Esophagus (tissue), 2 donors: Measurements from ENCODE around the gene MFSD6L. TPM values are rescaled to one million over a fixed set of nuclear protein-coding genes. Genes with fewer than 3 reads are reported as not detected.

Experiments
- H3K27ac ChIP-seq, 2 donors: one replicate each; pipeline ENCODE4 v1.5.1; 2013; ENCODE audit warnings: low read depth in 2 of 2, mild to moderate bottlenecking in 2 of 2, inconsistent platforms in 1 of 2, low read length in 1 of 2, moderate library complexity in 1 of 2
- H3K27me3 ChIP-seq, 2 donors: one replicate each; pipeline ENCODE4 v1.6.1; 2013; ENCODE audit warnings: low read length in 2 of 2, control low read depth in 1 of 2, mild to moderate bottlenecking in 1 of 2; ENCODE audit not compliant: insufficient read depth in 2 of 2, control insufficient read depth in 1 of 2
- H3K36me3 ChIP-seq, 2 donors: one replicate each; pipeline ENCODE4 v1.6.1; 2013; ENCODE audit warnings: low read length in 1 of 2; ENCODE audit not compliant: control insufficient read depth in 2 of 2, insufficient read depth in 2 of 2
- H3K4me1 ChIP-seq, 2 donors: one replicate each; pipeline ENCODE4 v1.6.1; 2013; ENCODE audit warnings: low read length in 1 of 2; ENCODE audit not compliant: control insufficient read depth in 2 of 2, insufficient read depth in 2 of 2
- H3K4me3 ChIP-seq, 2 donors: one replicate each; pipeline ENCODE4 v1.5.1; 2013; ENCODE audit warnings: low read length in 2 of 2, mild to moderate bottlenecking in 2 of 2, low read depth in 1 of 2, moderate library complexity in 1 of 2
- H3K9me3 ChIP-seq, 2 donors: one replicate each; pipeline ENCODE4 v1.6.1; 2013; ENCODE audit warnings: mild to moderate bottlenecking in 2 of 2, low read depth in 1 of 2, low read length in 1 of 2, moderate library complexity in 1 of 2; ENCODE audit not compliant: control insufficient read depth in 2 of 2, insufficient read depth in 1 of 2
- WGBS, 2 donors: extraction: QIAGEN DNeasy Blood & Tissue Kit; methylation state at CpG; one replicate each; pipeline ENCODE4 v1.1.7; 2013; 5-methylcytosine and 5-hydroxymethylcytosine counted together
- polyA plus RNA-seq, 2 donors: library from polyadenylated mRNA; stranded (reverse); fragments of 200-250 nt; gene quantifications; one replicate each; pipeline ENCODE4 v1.2.3, GENCODE V29; 2013
- donor health status: healthy with polysubstance abuse.
- donor health status: Bipolar disorder and iron deficiency.

Gene MFSD6L
- polyA plus RNA-seq, 2 donors: 0.24 to 0.75 TPM

DNA sequence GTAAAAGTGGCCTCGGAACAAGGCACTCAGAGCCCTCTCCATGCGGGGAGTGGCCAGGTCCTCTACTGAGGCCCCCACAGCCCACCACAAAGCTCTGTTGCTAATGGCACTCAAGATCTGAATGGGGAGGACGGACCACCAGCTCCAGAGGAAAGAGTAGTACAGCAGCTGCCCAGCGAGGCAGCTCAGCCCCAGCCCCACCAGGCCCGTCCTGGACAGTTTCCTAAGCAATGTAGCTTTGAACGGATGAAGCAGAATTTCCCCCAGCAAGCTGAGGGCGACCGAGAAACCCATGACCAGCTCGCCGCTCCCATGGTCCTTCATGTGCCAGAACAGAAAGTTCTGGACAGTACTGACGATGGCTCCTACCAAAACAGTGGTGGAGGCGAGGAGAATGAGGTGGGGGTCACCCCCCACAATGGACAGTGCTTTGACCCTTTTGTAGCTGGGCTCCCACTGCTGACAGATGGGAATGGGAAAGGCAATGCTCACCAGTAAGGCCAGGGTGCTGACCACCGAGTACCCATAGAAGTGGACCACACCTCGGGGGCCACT, 1.5 kb downstream of the MFSD6L start:
- peaks cover 0 to 2% of the 10 kb centered on the region in 2 donors for H3K36me3 ChIP-seq
- no peak overlapping the region for H3K4me3 ChIP-seq
- no peaks in the 10 kb centered on the region for H3K27me3 ChIP-seq
- H3K27ac ChIP-seq: no peak overlapping the region
- H3K9me3 ChIP-seq: peaks cover 0 to 3% of the 10 kb centered on the region in 2 donors
- 87 to 88% methylated on average over 14 of the region's 14 CpGs for WGBS, 2 donors
- peaks cover 0 to 4% of the 10 kb centered on the region in 2 donors for H3K4me1 ChIP-seq

DNA sequence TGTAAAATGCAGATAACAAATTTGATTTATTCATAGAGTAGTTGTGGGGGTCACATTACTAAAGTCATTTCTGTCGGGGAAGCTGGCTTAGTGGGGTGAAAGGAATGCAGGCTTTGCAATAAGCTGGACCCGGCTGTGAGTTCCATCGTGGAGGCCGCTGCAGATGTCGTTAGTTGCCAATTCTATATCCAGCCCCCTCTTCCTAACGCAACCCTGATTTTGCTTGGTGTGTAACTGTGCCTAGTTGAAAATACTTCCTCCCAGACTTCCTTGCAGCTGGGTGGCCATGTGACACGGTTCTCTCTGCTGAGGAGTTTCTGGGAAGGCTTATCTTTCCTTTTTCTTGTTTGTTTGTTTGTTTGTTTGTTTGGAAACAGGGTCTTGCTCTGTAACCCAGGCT, 4.5 kb downstream of the MFSD6L start:
- Histone ChIP-seq H3K27me3 (no peaks in the 10 kb centered on the region), H3K4me1 (peaks cover 0 to 4% of the 10 kb centered on the region in 2 donors), H3K27ac (no peak overlapping the region), H3K9me3 (peaks cover 0 to 3% of the 10 kb centered on the region in 2 donors), H3K36me3 (peaks cover 0 to 2% of the 10 kb centered on the region in 2 donors), H3K4me3 (no peak overlapping the region)
- WGBS, 2 donors: 58 to 70% methylated on average over 7 of the region's 7 CpGs

DNA sequence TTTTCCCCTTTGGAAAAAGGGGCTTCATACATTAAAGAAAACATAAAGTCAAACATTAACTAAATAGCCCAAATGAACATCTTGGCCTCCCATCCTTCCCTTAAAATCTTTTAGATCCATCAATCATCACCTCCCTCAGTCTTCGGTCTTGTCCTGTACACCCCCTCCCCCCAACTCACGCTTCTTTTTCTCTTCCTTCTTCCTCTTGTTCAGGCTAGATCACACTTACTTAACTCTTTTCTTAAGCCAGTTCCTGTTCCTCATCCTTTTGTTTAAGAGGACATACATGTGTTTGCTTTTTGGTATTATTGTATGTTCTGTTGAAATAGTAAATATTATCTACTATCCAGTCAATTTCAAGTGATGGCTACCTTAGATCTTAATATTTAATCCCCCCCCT, 5.5 kb downstream of the MFSD6L start:
- Histone ChIP-seq H3K4me1 (no peaks in the 10 kb centered on the region), H3K27ac (no peak overlapping the region), H3K9me3 (peaks cover 0 to 3% of the 10 kb centered on the region in 2 donors), H3K4me3 (no peak overlapping the region), H3K27me3 (no peaks in the 10 kb centered on the region), H3K36me3 (peaks cover 0 to 2% of the 10 kb centered on the region in 2 donors)
- 47 to 48% methylated on average over 2 of the region's 2 CpGs for WGBS, 2 donors

DNA sequence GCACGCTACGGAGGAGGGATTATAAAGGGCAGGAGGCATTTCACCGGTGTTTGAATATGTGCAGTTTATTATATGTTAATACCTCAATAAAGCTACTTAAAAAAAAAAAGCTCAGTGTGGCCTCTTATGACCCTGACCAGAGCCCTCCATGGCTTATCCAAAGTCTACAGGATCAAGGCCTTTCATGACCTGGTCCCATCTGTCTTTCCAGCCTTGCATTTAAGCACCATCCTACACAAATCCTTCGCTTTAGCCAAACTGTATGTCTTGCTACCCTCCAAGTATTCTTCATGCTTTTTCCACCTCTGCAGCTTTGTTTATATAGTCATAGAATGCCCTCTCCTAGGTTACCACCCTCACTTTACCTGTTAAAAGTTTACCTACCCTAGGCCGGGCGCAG, 6.5 kb downstream of the MFSD6L start:
- 76 to 84% methylated on average over 6 of the region's 6 CpGs for WGBS, 2 donors
- no peaks in the 10 kb centered on the region for H3K27me3 ChIP-seq
- H3K4me3 ChIP-seq: no peak overlapping the region
- no peak overlapping the region for H3K27ac ChIP-seq
- no peaks in the 10 kb centered on the region for H3K4me1 ChIP-seq
- peaks cover 0 to 2% of the 10 kb centered on the region in 2 donors for H3K36me3 ChIP-seq
- H3K9me3 ChIP-seq: peaks cover 0 to 3% of the 10 kb centered on the region in 2 donors

DNA sequence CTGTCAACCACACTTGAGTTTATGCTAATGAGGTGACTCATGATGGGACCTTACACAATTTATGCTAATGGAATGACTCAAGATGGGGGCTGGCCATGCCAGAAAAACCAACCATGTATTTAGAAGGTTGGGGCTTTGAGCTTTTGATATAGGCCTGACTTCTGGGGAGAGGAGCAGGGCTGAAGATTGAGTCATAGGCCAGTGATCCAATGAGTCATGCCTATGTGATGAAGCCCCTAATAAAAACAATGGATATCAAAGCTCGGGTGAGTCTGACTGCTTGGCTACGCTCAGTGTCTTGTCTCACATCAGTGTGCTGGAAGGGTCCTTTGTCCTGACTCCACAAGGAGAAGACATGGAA, 7.3 kb downstream of the MFSD6L start:
- WGBS, 2 donors: 66 to 80% methylated on average over 2 of the region's 2 CpGs
- Histone ChIP-seq H3K4me1 (no peaks in the 10 kb centered on the region), H3K27ac (no peak overlapping the region), H3K9me3 (peaks cover 0 to 3% of the 10 kb centered on the region in 2 donors), H3K27me3 (no peaks in the 10 kb centered on the region), H3K4me3 (no peak overlapping the region), H3K36me3 (no peaks in the 10 kb centered on the region)

DNA sequence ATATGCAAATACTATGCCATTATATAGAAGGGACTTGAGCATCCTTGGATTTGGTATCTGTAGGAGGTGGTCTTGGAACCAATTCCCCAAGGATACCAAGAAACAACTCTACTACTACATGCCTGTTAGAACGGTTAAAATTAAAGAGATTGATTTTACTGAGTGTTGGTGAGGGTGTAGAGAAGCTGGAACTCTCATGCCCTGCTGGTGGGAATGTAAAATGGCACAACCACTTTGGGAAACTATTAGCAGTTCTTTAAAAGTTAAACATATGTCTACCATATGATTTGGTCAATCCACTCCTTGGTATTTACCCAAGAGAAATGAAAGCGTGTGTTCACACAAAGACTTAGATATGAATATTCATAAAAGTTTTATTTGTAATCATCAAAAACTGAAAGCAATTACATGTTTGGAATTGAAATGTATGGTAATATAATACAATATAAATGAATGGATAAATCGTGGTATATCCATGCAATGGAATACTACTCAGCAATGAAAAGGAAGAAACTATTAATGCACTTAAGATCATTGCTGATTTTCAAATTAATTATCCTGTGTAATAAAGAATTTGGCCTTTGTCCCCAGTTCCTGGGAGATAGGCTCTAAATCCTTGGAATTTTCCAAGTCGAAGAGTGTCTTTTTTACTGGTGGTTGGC, 7.8 kb downstream of the MFSD6L start:
- Histone ChIP-seq H3K9me3 (peaks cover 0 to 3% of the 10 kb centered on the region in 2 donors), H3K27me3 (no peaks in the 10 kb centered on the region), H3K4me1 (no peaks in the 10 kb centered on the region), H3K27ac (no peak overlapping the region), H3K36me3 (no peaks in the 10 kb centered on the region), H3K4me3 (no peak overlapping the region)
- WGBS, 2 donors: 86 to 88% methylated on average over 4 of the region's 4 CpGs

DNA sequence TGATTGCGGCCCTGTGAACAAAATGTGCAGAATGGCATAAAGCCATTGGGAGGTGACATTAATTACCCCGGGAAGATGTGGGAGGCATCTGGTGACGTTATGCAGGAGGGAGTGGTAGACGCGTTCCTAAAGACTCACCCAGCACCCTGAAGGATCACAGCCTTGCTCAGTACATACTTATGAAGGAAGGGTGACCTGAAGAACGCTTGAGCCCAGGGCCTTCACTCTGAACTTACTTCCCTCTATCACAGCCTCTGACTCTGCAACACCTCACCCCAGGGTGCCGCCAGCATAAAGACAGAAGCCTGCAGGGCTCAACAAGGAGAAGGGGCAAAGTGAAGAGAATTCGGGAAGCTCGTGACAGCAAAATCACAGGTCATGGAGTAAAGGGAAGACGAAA, 9.4 kb downstream of the MFSD6L start:
- H3K9me3 ChIP-seq: no peaks in the 10 kb centered on the region
- no peaks in the 10 kb centered on the region for H3K4me1 ChIP-seq
- H3K27ac ChIP-seq: no peak overlapping the region
- H3K36me3 ChIP-seq: no peaks in the 10 kb centered on the region
- H3K27me3 ChIP-seq: no peaks in the 10 kb centered on the region
- 59 to 61% methylated on average over 10 of the region's 10 CpGs for WGBS, 2 donors
- no peak overlapping the region for H3K4me3 ChIP-seq

DNA sequence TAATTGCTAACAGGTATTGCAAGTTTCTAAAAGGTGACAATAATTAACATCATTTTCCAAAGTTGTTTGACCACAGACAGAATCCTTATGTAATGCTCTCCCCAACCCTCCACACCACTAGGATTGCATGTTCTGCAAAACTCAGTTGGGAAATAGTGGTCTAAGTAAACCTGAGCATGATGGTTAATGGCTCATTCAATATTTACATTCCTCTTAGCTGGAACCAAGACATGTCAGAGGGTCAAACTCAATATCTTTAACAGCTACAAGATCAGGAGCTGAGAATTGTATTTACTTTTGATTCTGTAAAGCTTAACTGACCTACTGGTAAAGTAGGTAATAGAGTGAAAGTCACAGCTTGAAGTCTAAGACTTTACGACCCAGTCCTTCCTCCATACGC, 10.2 kb downstream of the MFSD6L start:
- no peak overlapping the region for H3K4me3 ChIP-seq
- H3K4me1 ChIP-seq: no peaks in the 10 kb centered on the region
- H3K36me3 ChIP-seq: no peaks in the 10 kb centered on the region
- WGBS, 2 donors: 92 to 96% methylated on average over 2 of the region's 2 CpGs
- H3K27me3 ChIP-seq: no peaks in the 10 kb centered on the region
- H3K27ac ChIP-seq: no peak overlapping the region
- no peaks in the 10 kb centered on the region for H3K9me3 ChIP-seq

DNA sequence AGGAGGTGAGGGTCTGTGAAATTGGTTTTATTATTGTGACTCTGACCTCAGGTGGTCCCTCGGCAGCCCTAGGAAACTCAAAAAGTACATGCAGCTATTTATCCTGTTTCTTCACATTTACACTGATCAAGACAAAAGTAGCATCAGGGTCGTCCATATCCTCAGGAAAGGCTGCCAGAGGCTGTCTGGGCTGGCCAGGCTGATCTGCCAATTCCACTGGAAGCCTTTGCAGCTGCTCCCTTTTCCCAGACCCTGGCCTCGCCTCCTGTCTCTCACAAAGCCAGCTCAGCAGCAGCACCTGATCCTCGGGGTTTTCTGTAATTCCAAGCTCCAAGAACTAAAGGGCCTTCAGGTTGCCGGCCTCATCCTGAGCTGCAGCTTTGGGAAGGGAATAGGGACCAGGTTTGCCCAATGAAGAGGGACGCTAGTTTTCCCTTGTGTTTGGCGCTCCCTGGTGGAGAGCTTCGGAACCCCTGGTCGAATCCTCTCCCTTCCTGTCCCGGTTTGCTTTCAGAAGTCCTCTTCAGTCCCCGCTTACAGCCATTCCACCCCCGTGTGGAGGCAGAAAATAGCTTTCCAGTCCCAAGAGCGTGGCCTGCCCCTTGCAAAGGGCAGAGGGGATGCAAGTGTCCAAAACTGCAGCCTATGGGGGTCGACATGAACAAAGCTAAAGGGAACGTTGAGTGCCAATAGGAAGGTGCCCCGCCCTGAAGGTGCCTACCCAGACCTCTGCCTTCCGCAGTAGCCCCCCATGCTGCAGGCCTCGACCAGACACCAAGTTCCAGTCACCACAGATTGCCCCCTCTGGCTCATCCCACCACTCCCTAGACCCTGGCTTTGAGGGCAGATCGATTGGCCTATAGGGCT, 13.4 kb downstream of the MFSD6L start:
- H3K4me3 ChIP-seq: no peak overlapping the region
- H3K27ac ChIP-seq: no peak overlapping the region
- H3K36me3 ChIP-seq: no peaks in the 10 kb centered on the region
- 27 to 31% methylated on average over 19 of the region's 19 CpGs for WGBS, 2 donors
- H3K4me1 ChIP-seq: no peaks in the 10 kb centered on the region
- H3K9me3 ChIP-seq: no peaks in the 10 kb centered on the region
- H3K27me3 ChIP-seq: no peaks in the 10 kb centered on the region
